GM21447 (cell line): Measurements from ENCODE around the gene LGMN.

Experiments used
- ATAC-seq: cut with Tn5 transposase; IDR thresholded peaks from one replicate; pipeline ENCODE4 v1.9.1; 2021; ENCODE audit not compliant: unreplicated experiment

Gene LGMN

GRCh38 chr14:92655419-92656201 lies 92.8 kb downstream of the LGMN start:
- no peak for ATAC-seq

GRCh38 chr14:92654239-92654901 lies 94.1 kb downstream of the LGMN start:
- ATAC-seq: no peak
